ENCODE measurements around the gene TMEM126A. TPM values are rescaled to one million over a fixed set of nuclear protein-coding genes. Genes with fewer than 3 reads are reported as not detected.

The TMEM126A gene
- total RNA-seq, 1 experiment from 2014 or later = 37.7 TPM

- peak overlapping the region; percentile 91 for H3K4me3 ChIP-seq (ENCODE audit: low read depth, low read length)
- TSS peak; percentile 27 for BruUV-seq (replicated peaks)
- peaks cover 68% of the 10 kb centered on the region for H3K36me3 Mint-ChIP-seq (ENCODE audit: insufficient read depth, unreplicated experiment)
- H3K9me3 Mint-ChIP-seq (ENCODE audit: unreplicated experiment) = no peaks in the 10 kb centered on the region
- no peak for TF ChIP-seq CTCF (IDR thresholded peaks at IDR 0.05; ENCODE audit: insufficient read depth in 1 of 2, low read depth in 1 of 2, low read length in 1 of 2, severe bottlenecking in 1 of 2, unreplicated experiment in 1 of 2)
- H3K36me3 ChIP-seq (ENCODE audit: control insufficient read depth, insufficient read depth, low read length) = peaks cover 4% of the 10 kb centered on the region
- peak overlapping the region; percentile 87 for H3K27ac Mint-ChIP-seq (ENCODE audit: unreplicated experiment)
- no peaks in the 10 kb centered on the region for H3K27me3 ChIP-seq (replicated peaks; ENCODE audit: control insufficient read depth, insufficient read depth, low read length)
- ChIA-PET CTCF (interaction anchor here (1.0 to 2.7 kb wide), 6 partner anchors 13 to 163 kb away, joined by 3 to 13 read pairs (median 4); partner anchors contain the start of genes DLG2, TMEM126A and TMEM126B), POLR2A (interaction anchor here (0.7 to 2.1 kb wide), 5 partner anchors 9 to 146 kb away, joined by 3 to 16 read pairs (median 3); partner anchors contain the start of gene TMEM126B)
- H3K4me3 Mint-ChIP-seq (ENCODE audit: unreplicated experiment) = peak overlapping the region; percentile 91
- peaks cover 9% of the 10 kb centered on the region; the same call in 1 of the 2 replicates for H3K4me1 ChIP-seq
- H3K27me3 Mint-ChIP-seq (ENCODE audit: insufficient read depth, unreplicated experiment) = no peaks in the 10 kb centered on the region
- H3K4me1 Mint-ChIP-seq (ENCODE audit: low read depth, unreplicated experiment) = peaks cover 29% of the 10 kb centered on the region
- intact Hi-C loops (cut with micrococcal nuclease; ENCODE audit: unreplicated experiment) = loop anchor here (10.0 kb wide), 2 partner anchors 582 to 642 kb away; partner anchors contain the start of genes EED and HIKESHI
- DNase-seq = no peak
- no peaks in the 10 kb centered on the region for H3K9me3 ChIP-seq
These were observed 15.4 kb downstream of the TMEM126A start for GRCh38 chr11:85663080-85663752.

DNA sequence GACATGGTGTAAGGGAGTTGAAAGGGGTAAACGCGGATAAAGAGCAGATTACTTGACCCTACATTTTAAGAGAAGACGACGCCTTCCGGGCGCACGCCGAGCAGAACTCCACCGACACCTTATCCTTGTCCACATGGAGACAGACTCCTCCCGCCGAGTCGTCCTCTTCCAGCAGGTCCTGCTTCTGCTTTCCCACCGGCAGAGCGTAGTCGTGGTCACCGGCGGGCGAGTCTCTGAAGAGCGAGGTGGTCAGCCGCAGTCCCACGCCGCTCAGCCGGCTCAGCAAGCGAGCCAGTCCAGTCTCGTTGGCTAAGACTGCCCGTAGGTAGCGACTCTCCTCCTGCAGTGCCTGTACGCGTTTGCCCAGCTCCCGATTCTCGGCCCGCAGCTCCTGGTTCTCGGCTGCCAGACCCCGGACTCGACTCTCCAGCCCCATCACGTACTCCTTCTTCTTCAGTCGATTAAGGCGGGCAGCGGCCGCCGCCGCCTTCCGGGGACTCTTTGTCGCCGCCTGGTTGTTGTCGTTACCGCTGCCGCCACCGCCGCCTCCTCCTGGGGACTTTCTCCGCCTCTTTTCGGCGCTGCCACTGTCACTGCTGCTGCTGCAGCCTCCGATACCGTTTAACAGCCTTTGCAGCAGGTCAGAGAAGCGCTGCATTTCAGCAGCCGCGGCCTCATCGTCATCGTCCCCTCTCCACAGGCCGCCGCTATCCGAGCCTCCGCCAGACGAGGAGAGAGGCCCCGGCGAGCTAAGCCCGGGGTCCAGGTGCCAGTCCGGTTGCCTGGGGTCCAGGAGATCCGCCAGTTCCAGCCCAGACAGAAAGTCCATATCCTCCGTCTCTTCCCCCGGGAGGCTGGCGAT is 16.2 kb downstream of the TMEM126A start:
- Histone ChIP-seq H3K27me3 (replicated peaks; ENCODE audit: control insufficient read depth, insufficient read depth, low read length) (no peaks in the 10 kb centered on the region), H3K4me3 (ENCODE audit: low read depth, low read length) (peak overlapping the region; percentile 91), H3K4me1 (peaks cover 9% of the 10 kb centered on the region; the same call in 1 of the 2 replicates), H3K9me3 (no peaks in the 10 kb centered on the region), H3K36me3 (ENCODE audit: control insufficient read depth, insufficient read depth, low read length) (peaks cover 4% of the 10 kb centered on the region)
- DNase-seq = peak; percentile 89 to 92
- peak; percentile 73 to 87 for TF ChIP-seq CTCF (IDR thresholded peaks at IDR 0.05; ENCODE audit: insufficient read depth in 1 of 2, low read depth in 1 of 2, low read length in 1 of 2, severe bottlenecking in 1 of 2, unreplicated experiment in 1 of 2)
- peak overlapping the region; percentile 91 for H3K4me3 Mint-ChIP-seq (ENCODE audit: unreplicated experiment)
- intact Hi-C loops (cut with micrococcal nuclease; ENCODE audit: unreplicated experiment) = loop anchor here (1.0 to 10.0 kb wide), 5 partner anchors 16 to 641 kb away; partner anchors contain the start of genes EED, HIKESHI and TMEM126B
- no peaks in the 10 kb centered on the region for H3K9me3 Mint-ChIP-seq (ENCODE audit: unreplicated experiment)
- ChIA-PET CTCF (interaction anchor here (1.0 to 2.7 kb wide), 6 partner anchors 14 to 162 kb away, joined by 3 to 13 read pairs (median 4); partner anchors contain the start of genes DLG2, TMEM126A and TMEM126B), POLR2A (interaction anchor here (0.5 to 2.1 kb wide), 7 partner anchors 9 to 192 kb away, joined by 3 to 22 read pairs (median 3); partner anchors contain the start of genes TMEM126A and TMEM126B)
- H3K36me3 Mint-ChIP-seq (ENCODE audit: insufficient read depth, unreplicated experiment) = peaks cover 61% of the 10 kb centered on the region
- peaks cover 29% of the 10 kb centered on the region for H3K4me1 Mint-ChIP-seq (ENCODE audit: low read depth, unreplicated experiment)
- no peaks in the 10 kb centered on the region for H3K27me3 Mint-ChIP-seq (ENCODE audit: insufficient read depth, unreplicated experiment)
- BruUV-seq (replicated peaks) = no TSS peak
- peak overlapping the region; percentile 87 for H3K27ac Mint-ChIP-seq (ENCODE audit: unreplicated experiment)
